Mesendoderm (in vitro differentiated cells): ENCODE results near the gene RUVBL1.

Experiments
- DNase-seq: peaks from one replicate; pipeline ENCODE4 v3.0.0; 2013
- H2AK5ac ChIP-seq: 2 replicates; pipeline ENCODE4 v1.6.1; 2013; ENCODE audit warnings: low read length, inconsistent platforms
- H2BK120ac ChIP-seq: 2 replicates; pipeline ENCODE4 v1.6.1; 2013; ENCODE audit warnings: low read depth, mild to moderate bottlenecking, low read length, moderate library complexity, mixed read lengths
- H2BK15ac ChIP-seq: replicated peaks from 2 replicates; pipeline ENCODE4 v1.6.1; 2013; ENCODE audit warnings: low read depth, mild to moderate bottlenecking, moderate library complexity
- H2BK5ac ChIP-seq: 2 replicates; pipeline ENCODE4 v1.6.1; 2013; ENCODE audit warnings: low read length, inconsistent platforms
- H3K18ac ChIP-seq: 2 replicates; pipeline ENCODE4 v1.6.1; 2013; ENCODE audit warnings: mild to moderate bottlenecking, low read length, mixed read lengths
- H3K23ac ChIP-seq: one replicate; pipeline ENCODE4 v1.6.1; 2013; ENCODE audit warnings: low read length
- H3K27ac ChIP-seq: 2 replicates; pipeline ENCODE4 v1.5.1; 2013; ENCODE audit warnings: low read depth, mild to moderate bottlenecking, inconsistent platforms, low read length, moderate library complexity
- H3K27me3 ChIP-seq: 2 replicates; pipeline ENCODE4 v1.6.1; 2013; ENCODE audit warnings: low read length, control low read depth, mild to moderate bottlenecking, inconsistent platforms; ENCODE audit not compliant: insufficient read depth, poor library complexity
- H3K36me3 ChIP-seq: 2 replicates; pipeline ENCODE4 v1.6.1; 2013; ENCODE audit warnings: low read length, inconsistent platforms; ENCODE audit not compliant: control insufficient read depth, insufficient read depth
- H3K4ac ChIP-seq: one replicate; pipeline ENCODE4 v1.6.1; 2013; ENCODE audit warnings: low read depth, mild to moderate bottlenecking, low read length, moderate library complexity
- H3K4me1 ChIP-seq: 2 replicates; pipeline ENCODE4 v1.6.1; 2013; ENCODE audit warnings: low read depth, low read length, inconsistent platforms; ENCODE audit not compliant: control insufficient read depth
- H3K4me2 ChIP-seq: 2 replicates; pipeline ENCODE4 v1.6.1; 2013; ENCODE audit warnings: low read length
- H3K4me3 ChIP-seq: 2 replicates; pipeline ENCODE4 v1.5.1; 2013; ENCODE audit warnings: mild to moderate bottlenecking, low read length
- H3K56ac ChIP-seq: one replicate; pipeline ENCODE4 v1.6.1; 2013; ENCODE audit warnings: low read length
- H3K79me1 ChIP-seq: 2 replicates; pipeline ENCODE4 v1.6.1; 2013; ENCODE audit warnings: low read length, inconsistent platforms
- H3K79me2 ChIP-seq: 2 replicates; pipeline ENCODE4 v1.6.1; 2013; ENCODE audit warnings: mild to moderate bottlenecking, low read length; ENCODE audit not compliant: control insufficient read depth, insufficient read depth
- H3K9ac ChIP-seq: 2 replicates; pipeline ENCODE4 v1.6.1; 2013; ENCODE audit warnings: low read length, inconsistent platforms
- H4K5ac ChIP-seq: one replicate; pipeline ENCODE4 v1.6.1; 2013; ENCODE audit warnings: low read length
- H4K8ac ChIP-seq: one replicate; pipeline ENCODE4 v1.6.1; 2013; ENCODE audit warnings: low read depth, mild to moderate bottlenecking, control low read depth, low read length, moderate library complexity
- WGBS: extraction: QIAGEN DNeasy Blood & Tissue Kit; methylation state at CpG from one replicate; pipeline ENCODE4 v1.1.7; 2013; ENCODE audit warnings: low lambda C conversion rate, missing lambda C conversion rate; ENCODE audit not compliant: insufficient coverage; ENCODE audit errors: extremely low coverage; 5-methylcytosine and 5-hydroxymethylcytosine counted together

RUVBL1 gene

GRCh38 chr3:128145279-128145678 lies 21.7 kb upstream of the RUVBL1 start:
- H2BK5ac ChIP-seq = no peak overlapping the region
- no peak overlapping the region for H3K4me2 ChIP-seq
- no peak overlapping the region for H4K8ac ChIP-seq
- H3K27me3 ChIP-seq = no peaks in the 10 kb centered on the region
- no peak overlapping the region for H2BK15ac ChIP-seq
- H3K27ac ChIP-seq = no peak overlapping the region
- H3K18ac ChIP-seq = no peak overlapping the region
- H3K56ac ChIP-seq = no peak overlapping the region
- H2BK120ac ChIP-seq = no peak overlapping the region
- H2AK5ac ChIP-seq = no peak overlapping the region
- no peak for DNase-seq
- no peak overlapping the region for H3K4ac ChIP-seq
- H3K4me1 ChIP-seq = no peaks in the 10 kb centered on the region
- no peak overlapping the region for H3K9ac ChIP-seq
- H4K5ac ChIP-seq = no peak overlapping the region
- no peaks in the 10 kb centered on the region for H3K79me1 ChIP-seq
- H3K4me3 ChIP-seq = no peak overlapping the region
- no peak overlapping the region for H3K23ac ChIP-seq
- WGBS = no CpG with 5 or more reads among the region's 6 CpGs
- H3K79me2 ChIP-seq = no peaks in the 10 kb centered on the region
- no peaks in the 10 kb centered on the region for H3K36me3 ChIP-seq

- no peak overlapping the region for H3K9ac ChIP-seq
- H3K4me3 ChIP-seq = no peak overlapping the region
- no peak overlapping the region for H2BK120ac ChIP-seq
- H2BK15ac ChIP-seq = no peak overlapping the region
- no peak for DNase-seq
- H4K8ac ChIP-seq = no peak overlapping the region
- H2AK5ac ChIP-seq = no peak overlapping the region
- no peak overlapping the region for H3K18ac ChIP-seq
- no peaks in the 10 kb centered on the region for H3K27me3 ChIP-seq
- H3K4me1 ChIP-seq = no peaks in the 10 kb centered on the region
- H3K4me2 ChIP-seq = no peak overlapping the region
- H3K23ac ChIP-seq = no peak overlapping the region
- no peak overlapping the region for H2BK5ac ChIP-seq
- H3K79me1 ChIP-seq = no peaks in the 10 kb centered on the region
- no peak overlapping the region for H3K27ac ChIP-seq
- no peak overlapping the region for H3K56ac ChIP-seq
- H3K4ac ChIP-seq = no peak overlapping the region
- no peak overlapping the region for H4K5ac ChIP-seq
- H3K36me3 ChIP-seq = no peaks in the 10 kb centered on the region
- H3K79me2 ChIP-seq = no peaks in the 10 kb centered on the region
- no CpG with 5 or more reads among the region's 5 CpGs for WGBS
These were observed 21.0 kb upstream of the RUVBL1 start for GRCh38 chr3:128144512-128145187.

- Histone ChIP-seq H3K18ac (no peak overlapping the region), H3K27ac (no peak overlapping the region), H3K4me1 (no peaks in the 10 kb centered on the region), H3K56ac (no peak overlapping the region), H3K36me3 (no peaks in the 10 kb centered on the region), H3K79me2 (no peaks in the 10 kb centered on the region), H3K4me2 (no peak overlapping the region), H2AK5ac (no peak overlapping the region), H3K27me3 (no peaks in the 10 kb centered on the region), H3K23ac (no peak overlapping the region), H2BK120ac (no peak overlapping the region), H2BK5ac (no peak overlapping the region), H4K8ac (no peak overlapping the region), H3K9ac (no peak overlapping the region), H3K4me3 (no peak overlapping the region), H3K79me1 (no peaks in the 10 kb centered on the region), H3K4ac (no peak overlapping the region), H2BK15ac (no peak overlapping the region), H4K5ac (no peak overlapping the region)
- no CpG with 5 or more reads among the region's 4 CpGs for WGBS
- no peak for DNase-seq
These were observed 19.9 kb upstream of the RUVBL1 start for GRCh38 chr3:128143496-128143895.

GRCh38 chr3:128133273-128133883 lies 9.8 kb upstream of the RUVBL1 start:
- no CpG with 5 or more reads among the region's 3 CpGs for WGBS
- no peaks in the 10 kb centered on the region for H3K36me3 ChIP-seq
- H3K27ac ChIP-seq = no peak overlapping the region
- H3K9ac ChIP-seq = no peak overlapping the region
- no peak overlapping the region for H3K56ac ChIP-seq
- H3K4me2 ChIP-seq = no peak overlapping the region
- no peaks in the 10 kb centered on the region for H3K27me3 ChIP-seq
- no peak overlapping the region for H2BK15ac ChIP-seq
- H3K4me1 ChIP-seq = no peaks in the 10 kb centered on the region
- no peaks in the 10 kb centered on the region for H3K79me2 ChIP-seq
- no peak overlapping the region for H3K4me3 ChIP-seq
- no peak overlapping the region for H2BK5ac ChIP-seq
- H3K79me1 ChIP-seq = no peaks in the 10 kb centered on the region
- H3K23ac ChIP-seq = no peak overlapping the region
- no peak overlapping the region for H4K5ac ChIP-seq
- H4K8ac ChIP-seq = no peak overlapping the region
- no peak overlapping the region for H2BK120ac ChIP-seq
- H3K18ac ChIP-seq = no peak overlapping the region
- H3K4ac ChIP-seq = no peak overlapping the region
- DNase-seq = peak; percentile 73
- H2AK5ac ChIP-seq = no peak overlapping the region

DNA sequence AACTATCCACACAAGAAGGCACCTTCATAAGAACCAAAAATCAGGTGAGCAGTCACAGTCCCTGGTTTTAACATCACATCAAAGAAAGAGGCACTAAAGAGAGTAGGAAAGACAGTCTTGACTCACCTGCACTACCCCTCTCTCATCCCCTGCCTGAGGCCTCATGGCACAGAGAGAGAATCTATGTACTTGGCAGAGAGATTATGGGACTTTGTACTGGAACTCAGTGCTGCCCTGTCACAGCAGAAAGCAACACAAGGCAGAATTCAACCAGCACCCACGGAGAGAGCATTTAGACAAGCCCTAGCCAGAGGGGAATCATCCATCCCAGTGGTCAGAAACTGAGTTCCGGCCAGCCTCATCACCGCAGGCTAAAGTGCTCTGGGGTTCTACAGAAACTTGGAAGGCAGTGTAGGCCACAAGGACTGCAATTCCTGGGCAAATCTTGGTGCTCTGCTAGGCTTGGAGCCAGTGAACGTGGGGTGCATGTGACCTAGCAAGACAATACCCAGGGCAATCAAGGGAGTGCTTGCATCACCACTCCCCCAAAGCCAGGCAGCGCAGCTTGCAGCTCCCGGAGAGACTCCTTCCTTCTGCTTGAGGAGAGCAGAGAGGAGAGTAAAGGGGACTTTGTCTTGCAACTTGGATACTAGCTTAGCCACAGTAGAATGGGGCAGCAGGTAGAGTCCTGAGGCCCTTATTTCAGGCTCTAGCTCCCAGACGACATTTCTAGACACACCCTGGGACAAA lies 8.5 kb upstream of the RUVBL1 start:
- Histone ChIP-seq H3K9ac (no peak overlapping the region), H2BK5ac (no peak overlapping the region), H3K4me1 (no peaks in the 10 kb centered on the region), H3K18ac (no peak overlapping the region), H4K5ac (no peak overlapping the region), H2BK15ac (no peak overlapping the region), H2BK120ac (no peak overlapping the region), H3K79me2 (no peaks in the 10 kb centered on the region), H2AK5ac (no peak overlapping the region), H3K23ac (no peak overlapping the region), H3K4me3 (no peak overlapping the region), H3K27me3 (no peaks in the 10 kb centered on the region), H3K56ac (no peak overlapping the region), H3K4ac (no peak overlapping the region), H4K8ac (no peak overlapping the region), H3K27ac (no peak overlapping the region), H3K36me3 (no peaks in the 10 kb centered on the region), H3K4me2 (no peak overlapping the region), H3K79me1 (no peaks in the 10 kb centered on the region)
- WGBS = no CpG with 5 or more reads among the region's 7 CpGs
- DNase-seq = no peak
